ENCODE data around the gene FAM13B.
"Not testable (repeated sequence)": the region's sequence is repeated elsewhere in the genome, so short reads cannot be mapped to it uniquely, and the experiment has no call there.

Gene FAM13B

DNA sequence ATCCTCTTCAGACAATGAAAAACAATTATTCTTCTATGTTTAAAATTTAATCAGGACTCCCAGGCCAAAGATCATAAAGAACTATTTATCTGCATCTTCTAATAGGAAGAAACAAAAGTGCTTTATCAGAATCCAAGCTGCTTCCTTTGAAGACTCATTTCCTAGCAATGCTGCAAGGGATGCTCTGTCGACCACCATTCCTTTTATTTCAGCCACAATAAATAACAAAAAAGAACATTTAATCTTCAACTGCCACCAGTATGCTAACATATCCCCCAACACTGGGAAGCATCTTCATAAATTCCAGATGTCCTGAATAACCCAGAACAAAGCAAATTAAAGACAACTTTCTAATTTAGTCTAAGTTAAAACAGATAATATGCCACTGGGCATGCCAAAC, 74.9 kb downstream of the FAM13B start:
- TF ChIP-seq CTCF (IDR thresholded peaks at IDR 0.05; ENCODE audit: extremely low read depth, missing control alignments), result no peak
- DNase-seq (ENCODE audit: low spot score), result no peak

- TF ChIP-seq CTCF (IDR thresholded peaks at IDR 0.05; ENCODE audit: extremely low read depth, missing control alignments), result no peak
Measured at GRCh38 chr5:137954131-137954879, 78.6 kb downstream of the FAM13B start.

DNA sequence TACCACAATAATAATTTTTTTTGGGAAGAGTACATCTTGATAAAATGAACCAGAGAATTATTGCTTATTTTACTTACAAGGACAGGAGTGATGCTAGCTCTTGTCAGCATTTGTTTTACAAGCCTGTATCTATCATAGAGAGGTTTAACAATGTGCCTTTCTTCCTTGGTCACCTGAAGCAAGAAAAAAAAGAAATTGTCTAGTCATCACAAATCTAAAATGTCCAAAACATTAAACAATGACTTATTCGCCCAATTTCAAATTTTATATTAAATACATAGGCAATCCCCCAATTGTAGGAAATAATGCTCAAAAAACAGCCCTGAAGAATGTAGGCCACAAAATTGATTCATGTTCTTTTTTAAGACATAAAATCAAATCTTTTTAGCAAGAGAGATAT, 87.1 kb downstream of the FAM13B start:
- no peak for DNase-seq (ENCODE audit: low spot score)
- no peak for TF ChIP-seq CTCF (IDR thresholded peaks at IDR 0.05; ENCODE audit: extremely low read depth, missing control alignments)

More at GRCh38 chr5:137954131-137954879, 78.6 kb downstream of the FAM13B start:
- no peak for DNase-seq (ENCODE audit: low spot score)

DNA sequence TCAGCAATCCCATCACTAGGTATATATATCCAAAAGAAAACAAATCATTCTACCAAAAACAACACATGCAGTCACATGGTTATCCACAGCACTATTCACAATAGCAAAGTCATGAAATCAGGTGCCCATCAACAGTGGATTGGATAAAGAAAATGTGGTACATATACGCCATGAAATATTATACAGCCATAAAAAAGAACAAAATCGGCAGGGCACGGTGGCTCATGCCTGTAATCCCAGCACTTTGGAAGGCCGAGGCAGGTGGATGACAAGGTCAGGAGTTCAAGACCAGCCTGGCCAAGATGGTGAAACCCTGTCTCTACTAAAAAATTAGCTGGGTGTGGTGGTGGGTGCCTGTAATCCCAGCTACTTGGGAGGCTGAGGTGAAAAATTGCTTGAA, 88.6 kb downstream of the FAM13B start:
- DNase-seq (ENCODE audit: low spot score), result not testable (repeated sequence)

DNA sequence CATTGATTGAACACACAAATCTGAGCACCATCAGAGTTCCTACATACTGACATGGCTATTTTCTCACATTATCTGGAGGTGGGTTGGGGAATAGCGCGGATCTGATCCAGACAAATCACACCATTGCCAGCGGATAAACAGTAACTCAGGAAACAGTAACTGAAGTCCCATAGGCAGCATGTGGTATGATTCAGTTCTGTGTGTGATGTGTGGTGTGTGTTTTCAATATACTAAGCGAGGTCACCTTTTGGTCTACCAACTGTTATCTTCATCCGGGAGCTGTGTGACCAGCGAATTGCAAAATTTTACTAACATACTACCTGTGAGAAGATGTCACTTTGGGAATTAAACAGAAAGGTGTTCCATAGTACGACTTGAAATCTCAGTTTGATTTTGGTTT, 93.5 kb downstream of the FAM13B start:
- no peak for TF ChIP-seq CTCF (IDR thresholded peaks at IDR 0.05; ENCODE audit: extremely low read depth, missing control alignments)
- no peak for DNase-seq (ENCODE audit: low spot score)

DNA sequence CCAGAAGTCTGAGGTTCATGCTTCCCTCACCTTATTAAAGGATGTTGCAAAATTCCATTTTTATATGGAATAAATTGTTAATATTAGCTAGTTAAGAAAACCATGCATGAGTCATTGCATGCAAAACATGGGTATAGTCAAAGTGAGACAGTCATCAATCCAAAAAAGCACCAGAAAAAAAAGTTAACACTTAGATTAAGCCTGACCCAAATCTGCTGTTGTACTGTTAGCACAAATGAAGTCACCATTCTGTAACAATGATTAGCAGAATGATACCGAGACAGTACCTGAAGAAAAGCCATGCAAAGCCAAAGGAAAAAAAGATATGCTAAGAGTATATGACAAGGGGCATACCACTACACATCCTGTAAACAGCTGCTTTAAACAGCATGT, 94.1 kb downstream of the FAM13B start:
- no peak for TF ChIP-seq CTCF (IDR thresholded peaks at IDR 0.05; ENCODE audit: extremely low read depth, missing control alignments)
- no peak for DNase-seq (ENCODE audit: low spot score)

GRCh38 chr5:137937994-137938750, 94.7 kb downstream of the FAM13B start:
- DNase-seq (ENCODE audit: low spot score), result no peak
- no peak for TF ChIP-seq CTCF (IDR thresholded peaks at IDR 0.05; ENCODE audit: extremely low read depth, missing control alignments)
